CD4-positive, alpha-beta T cell treated with Interleukin-15 for 1 hour (primary cell): ENCODE measurements around the gene LEAP2.

Experiments used
- DNase-seq: peaks from one replicate; pipeline ENCODE4 v3.0.0-alpha.2; 2020

Gene LEAP2

DNA sequence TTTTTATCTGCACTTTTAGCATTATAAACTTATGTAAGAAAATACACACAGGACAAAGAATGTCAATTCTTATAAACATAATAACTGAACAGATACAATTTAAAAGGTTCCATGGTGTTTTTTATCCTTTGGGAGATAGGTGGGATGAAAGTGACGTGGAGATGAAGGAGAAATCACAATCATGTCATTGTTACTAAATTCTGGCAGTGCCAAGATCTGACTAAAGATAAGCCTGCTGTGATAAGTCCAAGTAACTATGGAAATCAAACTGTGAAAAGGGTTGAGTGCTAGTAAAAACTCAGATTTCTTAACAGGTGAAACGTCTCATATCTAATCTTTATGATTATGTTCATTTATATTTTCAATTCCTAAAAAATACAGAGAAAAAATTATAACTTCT is 11.1 kb downstream of the LEAP2 start:
- DNase-seq: no peak

DNA sequence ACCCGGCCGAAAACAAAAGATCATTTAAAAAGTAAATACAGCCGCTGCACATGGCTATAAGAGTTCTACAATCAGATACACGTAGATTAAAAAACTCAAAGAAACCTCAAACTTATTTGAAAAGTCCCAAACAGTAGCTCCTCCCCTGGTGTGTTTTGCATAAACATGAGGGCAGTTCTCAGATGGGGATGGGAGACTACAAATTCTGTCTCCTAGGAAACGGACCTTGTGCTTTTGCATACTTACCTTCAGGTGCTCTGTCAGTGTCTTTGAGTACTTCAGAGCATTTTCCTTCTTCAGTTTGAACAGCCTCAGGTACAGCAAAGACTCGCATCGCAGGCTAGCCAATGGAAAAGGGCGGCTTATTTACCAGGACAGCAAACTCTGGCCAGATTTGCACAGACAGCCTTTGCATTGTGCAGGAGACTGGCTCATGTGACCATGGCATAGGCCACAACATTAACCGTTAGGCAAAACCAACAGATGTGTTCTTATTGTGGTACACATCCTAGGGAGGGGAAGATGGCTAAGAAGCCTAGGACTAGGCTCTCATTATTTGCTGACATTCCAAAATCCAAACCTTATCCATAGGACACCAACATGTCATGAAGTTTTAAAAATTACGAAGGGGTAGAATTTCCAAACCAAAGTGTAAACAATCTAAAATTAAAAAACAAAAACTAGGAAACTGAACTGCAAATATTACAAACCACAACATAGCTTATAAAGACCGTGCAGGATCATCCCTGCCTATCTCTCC is 12.8 kb downstream of the LEAP2 start:
- DNase-seq: no peak

DNA sequence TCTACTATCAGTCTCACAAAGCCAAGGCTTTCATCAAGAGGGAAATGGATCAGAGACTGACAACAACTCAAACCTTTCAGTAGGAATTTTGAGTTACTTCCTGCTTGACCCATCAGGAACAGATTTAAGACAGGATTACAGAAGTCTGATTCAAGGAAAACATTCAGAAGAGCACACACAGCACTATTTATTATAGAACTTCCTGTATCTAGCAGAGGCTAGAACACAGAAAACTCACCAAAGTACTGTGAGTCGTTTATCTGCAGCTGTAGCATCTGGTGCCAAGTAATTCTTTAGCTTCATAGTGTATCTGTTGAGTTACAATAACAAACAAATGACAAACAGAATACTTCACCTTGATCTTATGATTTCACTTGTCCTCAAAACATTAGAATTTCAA is 13.8 kb downstream of the LEAP2 start:
- DNase-seq: no peak

DNA sequence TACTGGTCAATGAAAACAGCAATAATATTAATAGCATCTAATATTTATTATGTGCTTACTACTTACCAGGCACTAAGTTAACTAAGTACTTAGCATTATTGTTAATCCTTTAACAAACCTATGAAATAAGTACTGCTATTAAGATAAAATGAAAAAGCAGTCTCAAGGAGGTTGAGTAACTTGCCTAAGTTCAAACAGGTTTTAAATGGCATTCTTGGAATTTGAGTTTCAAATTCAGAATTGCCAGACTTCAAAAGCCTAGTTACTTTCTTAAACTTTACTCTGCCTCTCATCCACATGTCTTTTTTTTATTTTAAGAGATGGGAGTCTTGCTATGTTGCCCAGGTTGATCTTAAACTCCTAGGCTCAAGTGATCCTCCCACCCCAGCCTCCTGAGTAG is 16.0 kb downstream of the LEAP2 start:
- no peak for DNase-seq

DNA sequence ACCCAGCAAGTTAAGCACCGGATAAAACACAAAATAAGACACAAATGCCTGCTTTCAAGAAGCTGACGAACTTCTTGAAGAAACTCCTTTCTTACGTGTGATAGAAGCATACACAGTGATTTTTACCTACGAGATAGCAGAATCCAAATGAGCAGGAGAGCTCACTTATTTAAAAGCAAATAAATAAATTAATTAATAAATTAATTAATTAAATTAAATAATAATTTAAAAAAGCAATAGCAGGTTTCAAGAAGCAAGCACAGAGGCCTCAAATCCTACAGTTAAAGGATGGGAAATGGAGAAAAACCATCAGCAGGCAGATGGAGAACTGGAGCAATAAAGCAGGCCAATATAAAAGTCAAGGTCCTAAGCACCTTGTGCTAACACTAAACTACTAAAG is 17.3 kb downstream of the LEAP2 start:
- no peak for DNase-seq

DNA sequence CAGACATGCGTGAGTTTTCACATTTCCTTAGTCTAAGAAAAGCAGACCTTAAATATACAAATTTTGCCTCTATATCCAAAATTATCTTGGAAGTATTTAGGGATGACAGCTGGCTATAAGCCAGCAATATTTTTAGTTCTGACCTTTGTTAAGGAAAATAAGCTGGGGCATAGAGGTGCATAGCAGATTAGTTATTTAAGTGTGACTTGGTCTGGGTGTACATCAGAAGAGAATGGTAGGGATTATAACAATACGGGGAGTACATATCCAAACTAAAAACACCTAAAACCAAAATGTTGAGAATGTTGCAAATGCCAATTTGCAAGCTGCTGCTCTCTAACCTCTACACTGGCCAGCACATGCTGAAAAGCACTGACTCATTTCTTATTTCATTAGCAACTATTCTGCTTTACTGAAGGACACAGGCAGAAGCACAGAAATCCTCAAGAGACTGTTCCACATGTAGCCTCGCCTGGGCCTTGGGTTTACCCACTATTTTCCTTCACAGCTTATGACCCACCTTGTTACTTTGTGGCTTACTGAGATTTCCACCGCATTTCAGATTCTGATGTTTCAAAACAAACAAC is 22.3 kb downstream of the LEAP2 start:
- DNase-seq: no peak

DNA sequence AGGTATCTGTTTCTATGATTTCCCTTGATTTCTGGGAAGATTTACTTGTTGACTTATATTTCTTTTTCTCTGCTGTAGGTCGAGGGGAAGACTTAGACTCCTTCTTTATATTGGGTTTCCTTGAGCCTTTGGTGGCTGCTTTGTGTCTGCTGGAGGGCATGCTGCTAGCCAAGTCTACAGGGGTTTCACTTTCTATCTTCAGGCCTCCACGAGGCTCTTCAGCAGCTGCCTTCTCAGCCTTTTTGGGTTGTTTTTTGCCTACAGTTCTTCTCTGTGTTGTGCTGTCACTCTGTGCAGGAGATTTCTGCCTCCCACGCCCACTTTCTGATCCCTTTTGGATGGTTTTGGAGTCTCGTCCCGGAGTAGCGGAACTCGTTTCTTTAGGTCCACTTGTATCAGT is 23.2 kb downstream of the LEAP2 start:
- no peak for DNase-seq

DNA sequence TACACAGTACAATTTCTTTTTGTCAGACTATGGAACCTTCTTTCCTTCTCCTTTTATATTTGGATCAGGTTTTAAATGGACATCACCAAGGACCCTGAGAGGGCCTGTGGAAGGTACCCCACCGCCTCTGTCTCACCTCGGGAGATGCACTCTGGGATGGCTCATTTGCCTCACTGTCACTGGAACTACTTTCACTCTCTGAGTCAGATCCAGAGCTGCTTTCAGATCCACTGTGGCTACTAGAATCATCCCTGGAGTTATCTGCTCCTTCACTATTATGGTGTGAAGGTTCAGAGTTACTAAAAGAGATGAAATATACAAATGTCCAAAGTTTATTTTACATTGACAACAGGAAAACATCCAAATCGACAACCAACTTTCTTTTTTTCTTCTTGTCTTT is 24.6 kb downstream of the LEAP2 start:
- DNase-seq: no peak

DNA sequence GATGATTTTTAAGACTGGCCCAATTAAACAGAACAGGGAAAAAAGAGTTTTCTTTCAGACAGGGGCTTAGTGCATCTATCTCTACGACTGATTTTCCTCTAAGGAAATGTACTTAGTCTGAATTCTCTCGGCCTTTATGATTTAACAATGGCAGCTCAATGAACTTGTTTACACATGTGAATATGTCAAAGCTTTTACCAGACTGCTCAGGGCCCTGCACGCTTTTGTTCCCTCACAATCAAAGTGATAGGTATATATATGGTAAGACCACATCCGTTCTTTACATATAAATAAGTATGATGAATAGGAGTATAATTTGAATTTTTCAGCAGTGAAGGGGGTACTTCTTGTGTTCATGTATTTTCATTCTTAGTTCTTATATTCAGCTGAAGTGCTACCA is 27.6 kb downstream of the LEAP2 start:
- DNase-seq: no peak

DNA sequence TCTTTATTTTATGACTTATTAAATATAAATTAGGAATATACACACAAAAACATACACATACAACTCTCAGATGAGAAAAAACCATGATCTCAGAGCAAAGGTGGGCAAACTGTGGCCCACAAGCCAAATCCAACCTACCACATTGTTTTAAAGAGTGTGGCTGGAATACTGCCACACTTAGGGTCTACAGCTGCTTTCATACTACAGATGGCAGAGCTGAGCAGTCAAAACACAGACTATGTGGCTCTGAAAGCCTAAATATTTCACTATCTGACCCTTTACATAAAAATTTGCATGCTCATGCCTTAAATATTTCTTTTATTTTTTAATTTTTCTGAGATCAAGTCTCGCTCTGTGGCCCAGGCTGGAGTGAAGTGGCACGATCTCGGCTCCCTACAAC is 28.3 kb downstream of the LEAP2 start:
- DNase-seq: no peak

DNA sequence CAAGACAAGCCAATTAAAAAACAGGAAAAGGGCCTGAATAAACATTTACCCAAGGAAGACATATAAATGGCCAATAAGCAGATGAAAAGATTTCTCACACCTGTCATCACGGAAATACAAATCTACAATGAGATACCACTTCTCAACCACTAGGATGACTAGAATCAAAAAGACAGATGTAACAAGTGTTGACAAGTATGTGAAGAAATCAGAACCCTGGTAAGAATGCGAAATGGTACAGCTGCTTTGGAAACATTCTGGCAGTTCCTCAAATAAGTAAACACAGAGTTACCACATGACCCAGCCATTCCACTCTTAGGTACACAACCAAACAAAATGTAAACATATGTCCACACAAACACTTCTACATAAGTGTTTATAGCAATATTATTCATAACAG is 32.5 kb downstream of the LEAP2 start:
- no peak for DNase-seq

DNA sequence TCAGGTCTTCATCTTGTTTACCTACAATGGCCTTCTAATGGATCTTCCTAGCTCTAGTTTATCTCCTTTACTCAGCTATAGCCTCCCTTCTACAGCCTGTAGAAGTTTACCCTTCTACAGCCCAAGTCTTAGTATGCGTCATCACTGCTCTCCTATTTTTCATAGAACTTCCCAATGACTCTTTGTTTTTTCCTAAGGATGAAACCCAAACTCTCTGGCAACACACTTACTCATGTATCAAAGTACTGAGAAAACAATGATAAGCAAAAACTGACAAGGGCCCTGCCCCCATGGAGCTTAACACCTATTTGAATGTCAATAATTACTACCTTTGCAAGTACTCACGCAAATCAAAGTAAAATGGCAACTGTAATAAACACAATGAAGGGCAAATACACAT is 33.7 kb downstream of the LEAP2 start:
- DNase-seq: no peak

DNA sequence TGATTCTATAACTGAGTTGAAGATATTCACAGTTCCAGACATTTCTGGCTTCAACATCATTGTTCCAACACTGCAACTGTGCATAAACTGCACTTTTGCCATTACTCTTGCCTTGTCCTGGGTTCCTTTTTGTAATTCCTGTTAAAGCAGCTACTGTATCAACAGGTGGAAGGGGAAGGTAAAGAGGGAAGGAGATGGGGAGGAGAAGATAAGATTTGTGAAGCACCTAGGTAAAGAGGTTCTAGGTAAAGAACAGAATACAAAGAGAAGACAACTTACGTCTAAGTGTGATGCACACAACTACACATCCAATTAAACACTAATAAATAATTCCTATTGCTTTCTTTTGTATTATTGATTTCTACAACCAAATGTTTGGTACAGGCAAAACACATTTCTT is 36.2 kb downstream of the LEAP2 start:
- no peak for DNase-seq

DNA sequence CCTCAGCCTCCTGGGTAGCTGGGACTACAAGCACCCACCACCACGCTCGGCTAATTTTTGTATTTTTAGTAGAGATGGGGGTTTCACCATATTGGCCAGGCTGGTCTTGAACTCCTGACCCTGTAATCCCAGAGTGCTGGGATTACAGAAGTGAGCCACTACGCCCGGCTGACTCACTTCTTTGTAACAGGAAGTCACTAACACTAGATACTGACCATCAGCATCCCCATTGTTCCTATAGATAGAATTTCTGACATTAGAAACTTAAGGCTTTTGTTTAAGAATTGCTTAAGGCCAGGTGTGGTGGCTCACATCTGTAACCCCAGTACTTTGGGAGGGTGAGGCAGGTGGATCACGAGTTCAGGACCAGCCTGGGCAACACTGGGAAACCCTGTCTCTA is 42.2 kb downstream of the LEAP2 start:
- DNase-seq: no peak

DNA sequence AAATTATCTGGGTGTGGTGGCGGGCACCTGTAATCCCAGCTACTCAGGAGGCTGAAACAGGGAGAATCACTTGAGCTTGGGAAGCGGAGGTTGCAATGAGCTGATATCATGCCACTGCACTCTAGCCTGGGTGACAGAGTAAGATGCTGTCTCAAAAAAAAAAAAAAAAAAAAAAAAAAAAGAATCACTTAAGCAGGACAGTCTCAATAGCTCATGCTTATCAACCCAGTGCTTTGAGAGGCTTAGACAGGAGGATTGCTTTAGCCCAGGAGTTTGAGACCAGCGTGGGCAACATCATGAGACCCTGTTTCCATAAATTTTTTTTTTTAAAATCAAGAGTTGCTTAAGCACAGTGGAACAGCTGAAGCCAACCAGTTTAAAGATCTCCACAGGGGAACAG is 42.6 kb downstream of the LEAP2 start:
- DNase-seq: no peak
